ENCODE measurements around the gene ISG15. TPM values are rescaled to one million over a fixed set of nuclear protein-coding genes. Genes with fewer than 3 reads are reported as not detected.

The ISG15 gene
- total and polyA plus RNA-seq, 9 of the 15 experiments (the other 6 are each of a cell fraction or from before 2014, with no cell fraction given) = 0.40 to 58.3 (median 12.2) TPM

DNA sequence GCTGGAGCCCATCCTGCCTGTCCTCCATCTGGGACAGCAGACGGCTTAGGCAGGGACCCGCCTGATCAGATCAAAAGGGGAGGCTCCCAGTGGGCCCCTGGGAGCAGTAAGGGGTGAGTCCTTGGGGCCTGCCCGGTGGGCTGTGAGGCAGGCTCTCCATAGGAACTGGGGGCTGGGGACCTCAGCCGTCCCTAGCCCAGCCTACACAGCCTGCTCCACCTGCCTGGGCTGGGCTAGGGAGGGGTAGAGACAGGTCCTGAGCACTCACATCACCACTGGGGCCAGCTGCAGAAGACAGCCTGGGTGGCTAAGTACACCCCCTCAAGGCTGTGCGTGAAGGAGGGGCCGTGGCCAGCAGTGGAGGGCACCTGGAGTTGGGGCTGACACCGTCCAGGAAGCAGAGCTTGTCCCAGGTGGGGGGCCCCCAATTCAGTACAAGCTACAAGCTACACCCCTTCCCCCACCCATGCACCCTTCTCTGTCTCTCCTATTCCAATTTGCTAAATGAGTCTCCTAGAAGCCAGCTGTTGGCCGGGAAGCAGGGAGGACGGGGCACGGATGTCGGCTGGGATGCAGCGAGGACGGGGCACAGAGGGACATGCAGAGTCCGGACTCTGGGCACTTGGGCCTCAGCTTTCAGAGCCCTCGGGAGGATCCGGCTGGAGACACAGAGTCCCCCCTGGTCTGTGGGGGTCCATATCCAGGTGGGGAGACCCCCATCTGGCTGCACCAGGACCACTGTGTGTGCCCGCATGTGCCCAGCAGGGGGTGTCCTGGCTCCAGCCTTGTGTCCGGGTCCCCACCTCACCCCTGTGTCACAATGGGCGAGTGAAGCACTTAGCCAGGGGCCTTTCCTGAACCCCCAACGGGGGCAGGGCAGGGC, 1.7 kb downstream of the ISG15 start (continued):
- TF ChIP-seq CREB1 (IDR thresholded peaks at IDR 0.05) = no peak
- no peak for TF ChIP-seq CREB1 (CRISPR knock-in tag; IDR thresholded peaks at IDR 0.05)
- TF ChIP-seq SMC3 (conservative IDR thresholded peaks at IDR 0.05; ENCODE audit: insufficient read depth, low read depth, low read length) = no peak
- no peak for TF ChIP-seq NFE2L1 (tag; IDR thresholded peaks at IDR 0.05; ENCODE audit: borderline replicate concordance, low read depth)
- TF ChIP-seq PRPF4 (IDR thresholded peaks at IDR 0.05; ENCODE audit: insufficient read depth, low read depth, low read length, poor library complexity, severe bottlenecking) = no peak
- TF ChIP-seq MAFF (IDR thresholded peaks at IDR 0.05; ENCODE audit: low read length) = no peak
- TF ChIP-seq, protein P1, sequence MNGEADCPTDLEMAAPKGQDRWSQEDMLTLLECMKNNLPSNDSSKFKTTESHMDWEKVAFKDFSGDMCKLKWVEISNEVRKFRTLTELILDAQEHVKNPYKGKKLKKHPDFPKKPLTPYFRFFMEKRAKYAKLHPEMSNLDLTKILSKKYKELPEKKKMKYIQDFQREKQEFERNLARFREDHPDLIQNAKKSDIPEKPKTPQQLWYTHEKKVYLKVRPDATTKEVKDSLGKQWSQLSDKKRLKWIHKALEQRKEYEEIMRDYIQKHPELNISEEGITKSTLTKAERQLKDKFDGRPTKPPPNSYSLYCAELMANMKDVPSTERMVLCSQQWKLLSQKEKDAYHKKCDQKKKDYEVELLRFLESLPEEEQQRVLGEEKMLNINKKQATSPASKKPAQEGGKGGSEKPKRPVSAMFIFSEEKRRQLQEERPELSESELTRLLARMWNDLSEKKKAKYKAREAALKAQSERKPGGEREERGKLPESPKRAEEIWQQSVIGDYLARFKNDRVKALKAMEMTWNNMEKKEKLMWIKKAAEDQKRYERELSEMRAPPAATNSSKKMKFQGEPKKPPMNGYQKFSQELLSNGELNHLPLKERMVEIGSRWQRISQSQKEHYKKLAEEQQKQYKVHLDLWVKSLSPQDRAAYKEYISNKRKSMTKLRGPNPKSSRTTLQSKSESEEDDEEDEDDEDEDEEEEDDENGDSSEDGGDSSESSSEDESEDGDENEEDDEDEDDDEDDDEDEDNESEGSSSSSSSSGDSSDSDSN (IDR thresholded peaks at IDR 0.05; ENCODE audit: borderline replicate concordance in 1 of 2, low read depth in 2 of 2, low read length in 2 of 2) = no peak
- TF ChIP-seq FOXM1 (IDR thresholded peaks at IDR 0.05; ENCODE audit: low read depth) = no peak
- TF ChIP-seq FOXM1 (CRISPR knock-in tag; IDR thresholded peaks at IDR 0.05; ENCODE audit: low read depth) = no peak
- TF ChIP-seq, protein P2, sequence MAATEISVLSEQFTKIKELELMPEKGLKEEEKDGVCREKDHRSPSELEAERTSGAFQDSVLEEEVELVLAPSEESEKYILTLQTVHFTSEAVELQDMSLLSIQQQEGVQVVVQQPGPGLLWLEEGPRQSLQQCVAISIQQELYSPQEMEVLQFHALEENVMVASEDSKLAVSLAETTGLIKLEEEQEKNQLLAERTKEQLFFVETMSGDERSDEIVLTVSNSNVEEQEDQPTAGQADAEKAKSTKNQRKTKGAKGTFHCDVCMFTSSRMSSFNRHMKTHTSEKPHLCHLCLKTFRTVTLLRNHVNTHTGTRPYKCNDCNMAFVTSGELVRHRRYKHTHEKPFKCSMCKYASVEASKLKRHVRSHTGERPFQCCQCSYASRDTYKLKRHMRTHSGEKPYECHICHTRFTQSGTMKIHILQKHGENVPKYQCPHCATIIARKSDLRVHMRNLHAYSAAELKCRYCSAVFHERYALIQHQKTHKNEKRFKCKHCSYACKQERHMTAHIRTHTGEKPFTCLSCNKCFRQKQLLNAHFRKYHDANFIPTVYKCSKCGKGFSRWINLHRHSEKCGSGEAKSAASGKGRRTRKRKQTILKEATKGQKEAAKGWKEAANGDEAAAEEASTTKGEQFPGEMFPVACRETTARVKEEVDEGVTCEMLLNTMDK (IDR thresholded peaks at IDR 0.05; ENCODE audit: borderline replicate concordance, insufficient read depth, low read depth, low read length, poor library complexity, severe bottlenecking) = no peak
